HG02571 (cell line): ENCODE results near the gene NUDT6.
A peak's percentile ranks its signal among the peaks of the same experiment; 100 is the strongest.

ENCODE experiments used
- ATAC-seq: cut with Tn5 transposase; IDR thresholded peaks from one replicate; pipeline ENCODE4 v1.9.1; 2021; ENCODE audit warnings: mild to moderate bottlenecking, moderate library complexity; ENCODE audit not compliant: unreplicated experiment

NUDT6 gene

GRCh38 chr4:122914938-122915337, 7.5 kb downstream of the NUDT6 start:
- no peak for ATAC-seq

- peak; percentile 84 for ATAC-seq
Measured at GRCh38 chr4:122914292-122914904, 8.0 kb downstream of the NUDT6 start.

- ATAC-seq, result no peak
Measured at GRCh38 chr4:122912810-122913575, 9.4 kb downstream of the NUDT6 start.

- no peak for ATAC-seq
Measured at GRCh38 chr4:122911588-122911987, 10.8 kb downstream of the NUDT6 start.

- ATAC-seq, result no peak
Measured at GRCh38 chr4:122909683-122910082, 12.7 kb downstream of the NUDT6 start.

GRCh38 chr4:122908223-122908622, 14.2 kb downstream of the NUDT6 start:
- ATAC-seq, result no peak

- ATAC-seq, result no peak
Measured at GRCh38 chr4:122906859-122907305, 15.5 kb downstream of the NUDT6 start.

- ATAC-seq, result no peak
Measured at GRCh38 chr4:122903766-122904288, 18.6 kb downstream of the NUDT6 start.

- no peak for ATAC-seq
Measured at GRCh38 chr4:122901247-122902010, 21.0 kb downstream of the NUDT6 start.

- ATAC-seq, result no peak
Measured at GRCh38 chr4:122900314-122900713, 22.1 kb downstream of the NUDT6 start.

GRCh38 chr4:122899682-122900081, 22.7 kb downstream of the NUDT6 start:
- ATAC-seq, result no peak

- ATAC-seq, result no peak
Measured at GRCh38 chr4:122898370-122899150, 23.8 kb downstream of the NUDT6 start.

- ATAC-seq, result no peak
Measured at GRCh38 chr4:122896270-122896669, 26.1 kb downstream of the NUDT6 start.

GRCh38 chr4:122895336-122895995, 26.9 kb downstream of the NUDT6 start:
- ATAC-seq, result no peak

GRCh38 chr4:122894827-122895226, 27.6 kb downstream of the NUDT6 start:
- no peak for ATAC-seq

GRCh38 chr4:122890147-122890795, 32.1 kb downstream of the NUDT6 start:
- ATAC-seq, result no peak

- ATAC-seq, result no peak
Measured at GRCh38 chr4:122889726-122890125, 32.7 kb downstream of the NUDT6 start.

- no peak for ATAC-seq
Measured at GRCh38 chr4:122884499-122884898, 37.9 kb downstream of the NUDT6 start.

- no peak for ATAC-seq
Measured at GRCh38 chr4:122882857-122883735, 39.3 kb downstream of the NUDT6 start.
